Hepatocyte (in vitro differentiated cells): ENCODE results near the gene CPZ.

Experiments
- EZH2 ChIP-seq: fragments of 200-600 bp; sonication (generic); IDR thresholded peaks from 2 replicates; pipeline ENCODE4 v1.6.1; 2016; ENCODE audit warnings: antibody characterized with exemption, mild to moderate bottlenecking, borderline replicate concordance
- EZH2phosphoT487 ChIP-seq: fragments of 200-600 bp; sonication (generic); IDR thresholded peaks from one replicate; pipeline ENCODE4 v1.6.1; 2018; ENCODE audit warnings: antibody characterized with exemption, mild to moderate bottlenecking, low read depth, moderate library complexity; ENCODE audit not compliant: unreplicated experiment, severe bottlenecking
- TF ChIP-seq, protein P1 (sequence below): fragments of 200-600 bp; sonication (generic); IDR thresholded peaks from 2 replicates; pipeline ENCODE4 v1.5.1; 2016; ENCODE audit warnings: antibody characterized with exemption, mild to moderate bottlenecking; ENCODE audit not compliant: poor library complexity

DNA sequence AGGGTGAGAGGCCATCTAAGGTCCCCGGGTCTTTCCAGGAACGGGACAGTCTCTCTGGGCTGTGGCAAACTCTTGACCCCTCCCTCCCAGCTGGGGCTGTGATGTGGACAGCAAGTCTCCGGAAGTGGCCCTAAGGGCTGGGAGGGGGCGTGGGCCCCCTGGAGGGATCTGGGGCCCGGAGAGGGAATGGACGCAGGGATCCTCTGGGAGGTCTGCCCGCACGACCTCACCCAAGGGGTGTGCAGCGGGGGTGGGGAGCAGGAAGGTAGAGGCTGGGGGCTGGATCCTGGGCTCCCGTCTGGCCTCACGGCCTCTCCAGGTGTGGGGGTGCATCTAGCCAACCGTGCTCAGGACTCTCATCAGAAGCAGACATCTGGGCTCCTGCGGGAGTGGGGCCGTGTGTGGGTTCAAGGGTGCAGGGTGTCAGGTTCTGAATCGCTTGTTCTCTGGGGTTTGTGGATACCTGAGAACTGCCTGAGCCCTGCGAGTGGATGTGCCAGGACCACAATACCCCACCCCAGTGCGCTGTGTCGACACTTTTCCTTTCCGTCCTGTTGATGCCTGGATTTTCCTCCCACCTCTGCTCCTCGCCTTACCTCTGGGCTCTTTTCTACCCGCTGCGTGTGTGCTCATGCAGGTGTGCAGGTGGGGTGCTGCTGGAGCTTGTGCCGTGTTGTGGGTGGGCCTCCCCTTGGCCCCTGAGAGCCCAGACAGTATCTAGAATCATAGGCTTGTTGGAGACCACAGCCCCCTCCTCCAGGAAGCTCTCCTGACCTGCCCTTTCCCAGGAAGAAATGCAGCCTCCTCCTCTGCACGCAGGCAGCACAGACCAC, 915 bp downstream of the CPZ start:
- TF ChIP-seq EZH2 (no peak), EZH2phosphoT487 (no peak)
- TF ChIP-seq, protein P1, sequence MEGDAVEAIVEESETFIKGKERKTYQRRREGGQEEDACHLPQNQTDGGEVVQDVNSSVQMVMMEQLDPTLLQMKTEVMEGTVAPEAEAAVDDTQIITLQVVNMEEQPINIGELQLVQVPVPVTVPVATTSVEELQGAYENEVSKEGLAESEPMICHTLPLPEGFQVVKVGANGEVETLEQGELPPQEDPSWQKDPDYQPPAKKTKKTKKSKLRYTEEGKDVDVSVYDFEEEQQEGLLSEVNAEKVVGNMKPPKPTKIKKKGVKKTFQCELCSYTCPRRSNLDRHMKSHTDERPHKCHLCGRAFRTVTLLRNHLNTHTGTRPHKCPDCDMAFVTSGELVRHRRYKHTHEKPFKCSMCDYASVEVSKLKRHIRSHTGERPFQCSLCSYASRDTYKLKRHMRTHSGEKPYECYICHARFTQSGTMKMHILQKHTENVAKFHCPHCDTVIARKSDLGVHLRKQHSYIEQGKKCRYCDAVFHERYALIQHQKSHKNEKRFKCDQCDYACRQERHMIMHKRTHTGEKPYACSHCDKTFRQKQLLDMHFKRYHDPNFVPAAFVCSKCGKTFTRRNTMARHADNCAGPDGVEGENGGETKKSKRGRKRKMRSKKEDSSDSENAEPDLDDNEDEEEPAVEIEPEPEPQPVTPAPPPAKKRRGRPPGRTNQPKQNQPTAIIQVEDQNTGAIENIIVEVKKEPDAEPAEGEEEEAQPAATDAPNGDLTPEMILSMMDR: no peak
